Raji (cell line): Measurements from ENCODE around the gene TAS2R41.

Experiments used
- POLR2A ChIP-seq: IDR thresholded peaks from 2 replicates; pipeline ENCODE4 v1.6.1; 2011; ENCODE audit warnings: low read depth, low read length, control low read depth; ENCODE audit not compliant: insufficient read depth

The TAS2R41 gene

GRCh38 chr7:143485500-143485899 is 7.8 kb downstream of the TAS2R41 start:
- TF ChIP-seq POLR2A: no peak

DNA sequence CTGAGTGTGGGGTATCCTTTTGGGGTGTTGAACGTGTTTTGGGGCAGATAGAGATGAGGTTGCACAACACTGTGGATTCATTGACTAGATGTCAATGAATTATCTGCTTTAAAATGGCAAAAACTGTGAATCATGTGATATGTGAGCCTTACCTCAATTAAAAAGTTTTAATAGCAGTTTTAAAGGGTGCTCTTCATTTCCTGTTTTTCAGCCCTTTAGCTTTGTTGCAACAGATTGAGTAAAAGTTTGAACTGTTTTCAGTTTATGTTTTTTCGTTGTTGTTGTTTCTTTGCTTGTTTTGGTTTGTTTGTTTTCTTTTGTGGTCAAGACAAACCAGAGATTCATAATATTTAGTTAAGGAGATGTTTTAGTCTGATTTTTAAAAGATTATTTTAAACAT is 9.4 kb downstream of the TAS2R41 start:
- no peak for TF ChIP-seq POLR2A

DNA sequence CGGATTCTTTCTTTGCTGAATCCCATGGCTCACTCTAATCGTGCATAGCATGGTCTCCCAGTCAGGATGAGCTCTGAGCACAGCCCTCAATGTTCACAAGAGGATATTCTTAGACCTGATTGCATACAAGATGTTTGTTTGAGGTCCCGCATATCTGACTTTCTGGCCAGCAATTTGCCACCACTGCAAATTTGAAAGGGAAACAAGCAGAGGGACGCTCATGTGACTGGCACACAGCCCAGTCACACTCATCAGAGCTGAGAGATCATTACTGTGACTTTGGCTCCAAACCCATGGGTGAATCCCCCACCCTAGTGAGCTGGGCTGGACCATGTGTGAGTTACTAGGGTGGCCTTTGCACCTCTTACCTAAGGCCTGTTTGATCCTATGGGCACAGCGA is 9.9 kb downstream of the TAS2R41 start:
- TF ChIP-seq POLR2A: no peak

DNA sequence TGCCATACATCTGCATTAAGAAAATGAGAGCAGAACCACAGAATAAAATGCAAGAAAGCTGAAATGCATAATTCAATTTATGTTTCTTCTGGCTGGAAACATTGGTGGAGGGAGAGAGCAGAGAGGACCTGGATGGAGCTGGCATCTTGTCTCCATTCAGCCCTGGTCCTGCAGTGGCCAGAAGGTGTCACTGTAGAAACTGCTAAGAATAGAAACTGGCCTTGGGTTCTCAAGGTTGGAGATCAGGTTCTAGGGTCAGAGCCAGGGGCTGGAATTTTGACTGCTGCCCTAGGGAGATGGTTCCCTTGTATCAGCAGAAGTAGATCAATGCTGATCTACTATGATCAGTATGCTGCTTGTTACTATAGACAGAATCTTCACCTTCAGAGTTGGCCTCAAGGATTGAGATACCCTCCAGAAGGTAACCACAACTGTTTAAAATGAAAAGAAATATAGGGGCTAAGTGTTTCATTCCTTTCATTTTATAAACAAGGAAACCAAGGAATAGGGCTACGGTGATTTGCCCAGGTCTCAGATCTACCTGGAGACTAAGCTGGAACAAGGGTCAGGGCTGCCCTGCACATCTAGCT is 13.1 kb downstream of the TAS2R41 start:
- TF ChIP-seq POLR2A: no peak

- no peak for TF ChIP-seq POLR2A
Observed at GRCh38 chr7:143492043-143492471, 14.4 kb downstream of the TAS2R41 start.

DNA sequence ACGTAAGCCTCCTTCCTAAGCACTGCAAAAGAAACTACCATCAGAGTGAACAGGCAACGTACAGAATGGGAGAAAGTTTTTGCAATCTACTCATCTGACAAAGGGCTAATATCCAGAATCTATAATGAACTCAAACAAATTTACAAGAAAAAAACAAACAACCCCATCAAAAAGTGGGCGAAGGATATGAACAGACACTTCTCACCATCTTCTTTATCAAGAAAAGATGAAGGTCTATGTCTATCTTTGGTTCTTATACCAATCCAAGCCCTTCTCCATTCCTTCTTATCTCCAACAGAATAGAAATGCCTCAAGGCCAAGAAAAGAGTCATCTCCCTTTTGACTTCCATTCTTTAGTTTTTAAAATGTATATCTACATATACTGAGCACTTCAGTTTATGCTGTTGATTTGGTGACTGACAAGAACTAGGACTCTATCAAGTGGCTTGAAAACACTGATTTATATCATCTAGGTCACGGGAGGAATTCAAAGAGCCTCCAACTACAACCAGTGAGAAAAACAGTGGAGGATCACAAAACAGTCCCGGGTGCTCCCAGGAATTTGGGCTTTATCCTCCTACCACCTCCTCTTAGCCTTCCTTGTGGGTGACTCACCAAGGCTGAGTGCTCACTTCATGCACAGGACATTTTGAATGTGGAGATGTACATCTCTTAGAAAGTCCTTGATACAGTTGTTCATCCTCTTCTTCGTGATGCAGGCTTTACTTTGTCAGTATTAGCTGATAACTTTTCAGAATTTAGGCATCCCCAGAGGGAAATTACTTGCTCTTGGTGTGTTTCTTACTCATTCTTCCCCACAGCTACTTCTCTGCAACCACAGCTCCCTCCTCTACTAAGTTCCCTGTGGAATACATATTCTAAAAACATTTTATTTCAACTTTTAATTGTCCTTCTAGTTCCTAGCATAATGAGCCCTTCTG is 15.4 kb downstream of the TAS2R41 start:
- TF ChIP-seq POLR2A: no peak

GRCh38 chr7:143493751-143494150 is 16.1 kb downstream of the TAS2R41 start:
- TF ChIP-seq POLR2A: no peak

- TF ChIP-seq POLR2A: no peak
Observed at GRCh38 chr7:143494622-143495021, 16.9 kb downstream of the TAS2R41 start.

DNA sequence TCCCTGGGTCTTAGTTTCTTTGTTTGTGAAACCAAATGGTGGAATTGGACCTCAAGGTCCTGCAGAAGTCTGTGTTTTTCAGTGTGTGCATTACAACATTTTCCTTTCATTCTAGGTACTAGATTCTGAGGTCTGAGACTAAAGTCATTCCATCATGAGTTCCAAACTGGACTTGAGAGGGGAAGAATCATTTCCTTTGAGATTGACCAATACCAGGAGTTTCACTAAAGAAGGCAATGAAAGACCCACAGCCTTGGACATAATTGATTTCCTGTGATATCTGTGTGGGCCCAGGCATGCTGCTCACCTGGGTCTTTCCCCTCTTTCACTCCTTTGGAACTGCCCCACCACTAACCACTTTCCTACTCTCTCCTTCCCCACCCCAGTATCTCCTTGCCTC is 18.2 kb downstream of the TAS2R41 start:
- no peak for TF ChIP-seq POLR2A

DNA sequence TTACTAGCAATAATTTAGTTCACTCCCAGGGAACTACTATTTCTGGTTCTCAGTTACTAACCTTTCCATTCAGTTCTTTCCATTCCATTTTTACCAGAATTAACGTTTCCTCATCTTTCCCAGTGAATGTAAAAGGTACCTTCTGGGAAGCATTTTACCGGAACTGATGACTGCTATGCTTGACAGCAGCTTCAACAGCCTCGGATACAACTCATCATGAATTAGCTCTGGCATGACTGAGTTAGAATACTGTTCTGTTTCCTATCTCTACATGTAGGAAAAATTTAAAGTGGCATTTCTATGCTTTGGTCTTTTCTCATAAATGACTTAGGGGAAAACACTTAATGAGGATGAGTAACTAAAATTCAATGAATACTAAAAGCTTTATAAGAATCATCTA is 18.6 kb downstream of the TAS2R41 start:
- TF ChIP-seq POLR2A: no peak

GRCh38 chr7:143497008-143497795 is 19.5 kb downstream of the TAS2R41 start:
- no peak for TF ChIP-seq POLR2A

DNA sequence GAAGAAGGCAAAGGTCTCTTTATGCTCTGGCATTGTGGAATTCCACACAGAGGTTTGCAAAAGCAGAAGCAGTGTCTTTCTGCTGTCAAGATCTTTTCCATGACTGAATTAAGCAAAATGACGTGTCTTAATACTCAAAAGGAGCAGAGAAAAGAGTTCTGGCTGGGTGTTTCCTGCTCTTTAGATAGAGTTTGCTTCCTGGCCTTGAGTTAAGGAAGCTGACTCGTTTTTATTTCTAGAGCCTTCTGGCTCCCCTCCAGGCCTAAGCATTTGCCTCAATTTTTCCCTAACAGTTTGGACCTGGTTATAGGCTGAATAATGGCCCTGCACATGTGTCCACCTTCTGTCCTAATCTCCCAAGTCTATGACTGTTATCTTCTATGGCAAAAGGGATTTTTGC is 21.6 kb downstream of the TAS2R41 start:
- no peak for TF ChIP-seq POLR2A

- TF ChIP-seq POLR2A: no peak
Observed at GRCh38 chr7:143499743-143500348, 22.2 kb downstream of the TAS2R41 start.

DNA sequence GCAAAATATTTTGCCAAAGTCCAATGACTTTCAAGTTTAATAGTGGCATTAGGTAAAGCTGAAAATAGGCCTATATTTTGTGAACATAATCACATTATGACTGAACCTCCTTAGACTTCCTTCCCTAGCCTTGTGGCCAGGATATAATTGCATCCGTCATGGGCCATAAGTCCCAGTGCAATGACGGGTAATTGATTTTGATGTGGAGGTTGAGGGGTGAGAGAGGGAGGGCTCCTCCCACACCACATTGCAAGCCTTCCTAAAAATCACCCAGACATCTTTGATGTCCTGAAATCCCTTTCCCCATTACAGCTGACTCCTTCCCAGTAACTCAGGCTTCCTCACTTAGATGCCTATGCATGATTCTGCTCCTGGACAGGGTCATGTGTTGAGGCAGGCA is 25.6 kb downstream of the TAS2R41 start:
- TF ChIP-seq POLR2A: no peak
